Thymus (tissue), 11 donors: ENCODE results near the gene FAM174A. TPM values are rescaled to one million over a fixed set of nuclear protein-coding genes. Genes with fewer than 3 reads are reported as not detected.

Experiments used
- DNase-seq, 9 donors: peaks; one replicate each; pipeline ENCODE4 v3.0.0-alpha.2; 2013; ENCODE audit warnings: low spot score in 9 of 9, low read depth in 6 of 9, missing footprints in 1 of 9
- H3K27ac ChIP-seq, 2 donors: one replicate each; pipeline ENCODE4 v1.5.1; 2013; ENCODE audit warnings: control low read depth in 1 of 2, low read depth in 1 of 2, low read length in 1 of 2, mild to moderate bottlenecking in 1 of 2, moderate library complexity in 1 of 2
- H3K27me3 ChIP-seq, 2 donors: one replicate each; pipeline ENCODE4 v1.5.1; 2013; ENCODE audit warnings: low read length in 1 of 2; ENCODE audit not compliant: control insufficient read depth in 2 of 2, insufficient read depth in 1 of 2
- H3K36me3 ChIP-seq, 2 donors: one replicate each; pipeline ENCODE4 v1.5.1; 2013; ENCODE audit warnings: low read length in 1 of 2, mild to moderate bottlenecking in 1 of 2, moderate library complexity in 1 of 2; ENCODE audit not compliant: control insufficient read depth in 2 of 2, insufficient read depth in 2 of 2
- H3K4me1 ChIP-seq, 2 donors: one replicate each; pipeline ENCODE4 v1.5.1; 2013; ENCODE audit warnings: low read length in 2 of 2; ENCODE audit not compliant: control insufficient read depth in 2 of 2, insufficient read depth in 2 of 2
- H3K4me3 ChIP-seq, 2 donors: one replicate each; pipeline ENCODE4 v1.5.1; 2013; ENCODE audit warnings: low read length in 2 of 2, control low read depth in 1 of 2, mild to moderate bottlenecking in 1 of 2
- H3K9me3 ChIP-seq, 2 donors: one replicate each; pipeline ENCODE4 v1.5.1; 2013; ENCODE audit warnings: low read length in 1 of 2, mild to moderate bottlenecking in 1 of 2; ENCODE audit not compliant: control insufficient read depth in 2 of 2, insufficient read depth in 1 of 2
- WGBS: extraction: QIAGEN DNeasy Blood & Tissue Kit; methylation state at CpG from one replicate; pipeline ENCODE4 v1.1.7; 2013; 5-methylcytosine and 5-hydroxymethylcytosine counted together
- polyA plus RNA-seq: library from polyadenylated mRNA; stranded (reverse); fragments of 200-250 nt; gene quantifications from one replicate; pipeline ENCODE4 v1.2.3, GENCODE V29; 2013
- total RNA-seq: library from RNA; stranded (reverse); fragments of 120-200 nt; gene quantifications from one replicate; pipeline ENCODE4 v1.2.4, GENCODE V29; 2013
- donor health status: healthy.

The FAM174A gene
- total and polyA plus RNA-seq, 2 donors: 8.7 to 22.1 TPM

DNA sequence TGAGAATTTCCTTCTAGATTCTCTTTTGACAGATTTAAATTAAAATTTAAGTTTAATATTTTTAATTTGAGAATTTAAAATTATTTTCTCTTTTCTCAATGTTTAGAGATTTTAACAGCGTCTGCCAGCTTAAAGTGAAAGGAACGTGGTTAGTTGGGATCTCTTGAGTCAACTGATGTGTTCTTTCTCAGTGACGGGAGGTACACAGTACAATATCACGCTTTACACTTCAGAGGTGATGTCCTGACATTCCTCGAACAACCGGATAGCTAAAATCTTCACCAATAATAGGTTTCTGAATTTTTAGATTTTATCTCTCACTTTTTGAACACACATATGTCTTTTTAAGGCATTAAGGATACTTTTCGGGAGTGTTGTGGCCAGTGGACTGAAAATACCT is 81.1 kb downstream of the FAM174A start:
- Histone ChIP-seq H3K9me3 (no peaks in the 10 kb centered on the region), H3K27me3 (no peaks in the 10 kb centered on the region), H3K36me3 (no peaks in the 10 kb centered on the region), H3K4me1 (no peaks in the 10 kb centered on the region), H3K27ac (no peak overlapping the region), H3K4me3 (no peak overlapping the region)
- WGBS: 84% methylated on average over 7 of the region's 7 CpGs
- DNase-seq: no peak

DNA sequence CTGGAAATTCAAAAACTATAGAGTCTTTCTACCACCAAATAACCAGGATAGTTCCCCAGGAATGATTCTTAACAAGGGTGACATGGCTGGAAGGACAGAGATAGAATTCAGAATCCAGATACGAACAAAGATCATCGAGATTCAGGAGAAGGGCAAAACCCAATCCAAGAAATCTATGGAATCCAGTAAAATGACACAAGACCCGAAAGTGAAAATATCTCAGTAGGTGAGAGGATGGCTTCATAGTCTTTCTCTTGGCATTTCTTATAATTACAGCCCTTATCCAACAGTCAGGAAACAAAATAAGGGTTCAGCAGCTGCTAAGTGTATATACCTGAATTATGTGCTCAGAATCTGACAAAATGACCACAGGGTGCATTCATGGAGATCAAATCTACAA is 81.8 kb downstream of the FAM174A start:
- Histone ChIP-seq H3K4me1 (no peaks in the 10 kb centered on the region), H3K9me3 (no peaks in the 10 kb centered on the region), H3K4me3 (no peak overlapping the region), H3K36me3 (no peaks in the 10 kb centered on the region), H3K27ac (no peak overlapping the region), H3K27me3 (no peaks in the 10 kb centered on the region)
- DNase-seq: no peak
- 97% methylated on average over 3 of the region's 3 CpGs for WGBS

DNA sequence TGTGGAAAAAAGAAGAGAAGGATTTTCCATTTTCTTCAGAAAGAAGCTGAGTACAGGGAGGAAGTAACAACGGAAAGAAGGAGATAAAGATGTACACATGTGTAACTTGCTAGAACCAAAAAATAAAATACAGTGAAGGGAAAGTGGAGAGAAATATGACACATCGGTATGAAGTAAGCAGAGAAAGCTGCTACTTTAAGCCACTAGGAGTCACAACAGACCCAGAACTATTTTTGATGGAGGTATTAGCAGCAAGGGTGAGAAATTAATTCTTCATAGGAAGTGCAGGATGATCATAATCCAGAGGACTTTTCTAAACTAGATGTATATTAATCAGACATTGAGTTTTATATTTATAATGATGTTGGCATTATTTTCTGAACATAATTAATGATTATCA is 88.5 kb downstream of the FAM174A start:
- DNase-seq: peak in 2 of 9 donors; percentile 9 to 35
- H3K4me3 ChIP-seq: no peak overlapping the region
- 24% methylated on average over 2 of the region's 2 CpGs for WGBS
- H3K27me3 ChIP-seq: no peaks in the 10 kb centered on the region
- H3K4me1 ChIP-seq: no peaks in the 10 kb centered on the region
- H3K36me3 ChIP-seq: no peaks in the 10 kb centered on the region
- H3K27ac ChIP-seq: no peak overlapping the region
- H3K9me3 ChIP-seq: no peaks in the 10 kb centered on the region

DNA sequence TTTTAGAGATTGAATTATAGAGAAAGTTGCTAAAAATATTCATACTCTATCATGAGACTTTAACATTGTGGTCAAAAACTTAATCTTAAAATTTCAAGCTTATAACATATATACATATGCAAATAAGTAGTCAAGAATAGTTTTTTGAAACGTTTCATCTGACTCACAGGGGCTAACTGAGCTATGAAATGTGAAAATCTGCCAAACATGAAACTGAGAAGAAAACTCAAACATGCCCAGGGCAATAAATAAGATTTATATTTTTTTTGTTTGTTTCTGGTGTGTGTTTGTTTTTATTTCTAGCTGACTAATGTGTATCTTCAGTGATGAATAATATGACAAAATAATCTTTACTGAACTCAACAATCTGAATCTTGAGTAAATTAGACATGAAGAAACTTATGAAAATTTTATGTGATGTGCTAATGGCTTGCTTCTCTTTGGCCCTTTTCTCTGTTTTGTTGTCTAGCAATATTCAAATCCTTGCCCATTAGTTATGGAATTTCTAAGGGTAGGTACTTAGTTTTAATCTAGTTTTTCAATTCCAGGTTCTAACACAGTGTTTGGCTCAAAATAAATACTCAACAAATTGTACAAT is 99.9 kb downstream of the FAM174A start:
- H3K9me3 ChIP-seq: no peaks in the 10 kb centered on the region
- WGBS: 89% methylated on average over 1 of the region's 1 CpG
- no peak overlapping the region for H3K4me3 ChIP-seq
- H3K4me1 ChIP-seq: no peaks in the 10 kb centered on the region
- H3K27me3 ChIP-seq: no peaks in the 10 kb centered on the region
- H3K36me3 ChIP-seq: no peaks in the 10 kb centered on the region
- H3K27ac ChIP-seq: no peak overlapping the region
- DNase-seq: no peak
